ENCODE data around the gene ACD. TPM values are rescaled to one million over a fixed set of nuclear protein-coding genes. Genes with fewer than 3 reads are reported as not detected.
A peak's percentile ranks its signal among the peaks of the same experiment; 100 is the strongest.

ACD gene
- total and polyA plus RNA-seq, 3 donors from 2014 or later: 40.3 to 48.3 (median 44.7) TPM

DNA sequence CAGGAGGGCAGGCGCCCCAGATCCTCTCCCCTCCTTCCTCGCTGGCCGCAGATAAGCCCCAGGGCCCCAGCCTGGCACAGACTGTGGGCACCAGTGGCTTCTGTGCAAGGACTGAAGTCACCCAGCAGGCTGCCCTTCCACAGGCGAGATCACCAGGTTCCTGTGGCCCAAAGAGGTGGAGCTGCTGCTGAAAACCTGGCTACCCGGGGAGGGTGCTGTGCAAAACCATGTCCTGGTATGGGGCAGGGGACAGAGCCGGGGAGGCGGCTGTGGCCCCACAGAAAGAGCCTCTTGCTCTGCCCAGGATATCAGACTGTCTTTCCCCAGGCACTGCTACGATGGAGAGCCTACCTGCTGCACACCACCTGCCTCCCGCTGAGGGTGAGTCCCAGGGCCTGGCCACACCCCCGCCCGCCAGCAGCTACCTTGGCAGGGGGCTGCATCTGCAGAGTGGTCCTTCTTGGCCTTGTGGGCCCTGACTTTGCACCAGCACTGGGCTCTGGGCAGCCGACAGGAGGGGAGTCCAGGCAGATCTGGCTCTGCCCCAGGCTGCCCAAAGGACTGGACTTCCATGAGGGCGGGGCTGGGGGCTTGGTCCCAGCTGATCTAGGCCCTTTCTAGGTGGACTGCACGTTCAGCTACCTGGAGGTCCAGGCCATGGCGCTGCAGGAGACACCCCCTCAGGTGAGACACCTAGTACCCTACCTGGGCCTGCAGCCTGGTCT, 14.5 kb downstream of the ACD start:
- intact Hi-C loops (cut with DNase I; ENCODE audit: low total_unique reads): loop anchor here (10.0 kb wide), 1 partner anchor 101 kb away; no protein-coding TSS in a partner anchor
- Histone ChIP-seq H3K9me3 (no peaks in the 10 kb centered on the region), H3K27ac (no peak overlapping the region), H3K4me3 (peak overlapping the region in 1 of 2 donors; percentile 54), H3K27me3 (no peaks in the 10 kb centered on the region), H3K4me1 (peaks cover 3% of the 10 kb centered on the region), H3K36me3 (ENCODE audit: low read depth, missing control alignments) (no peaks in the 10 kb centered on the region)
- DNase-seq: no peak
- TF ChIP-seq POLR2A (IDR thresholded peaks at IDR 0.05): no peak
- TF ChIP-seq, protein P1, sequence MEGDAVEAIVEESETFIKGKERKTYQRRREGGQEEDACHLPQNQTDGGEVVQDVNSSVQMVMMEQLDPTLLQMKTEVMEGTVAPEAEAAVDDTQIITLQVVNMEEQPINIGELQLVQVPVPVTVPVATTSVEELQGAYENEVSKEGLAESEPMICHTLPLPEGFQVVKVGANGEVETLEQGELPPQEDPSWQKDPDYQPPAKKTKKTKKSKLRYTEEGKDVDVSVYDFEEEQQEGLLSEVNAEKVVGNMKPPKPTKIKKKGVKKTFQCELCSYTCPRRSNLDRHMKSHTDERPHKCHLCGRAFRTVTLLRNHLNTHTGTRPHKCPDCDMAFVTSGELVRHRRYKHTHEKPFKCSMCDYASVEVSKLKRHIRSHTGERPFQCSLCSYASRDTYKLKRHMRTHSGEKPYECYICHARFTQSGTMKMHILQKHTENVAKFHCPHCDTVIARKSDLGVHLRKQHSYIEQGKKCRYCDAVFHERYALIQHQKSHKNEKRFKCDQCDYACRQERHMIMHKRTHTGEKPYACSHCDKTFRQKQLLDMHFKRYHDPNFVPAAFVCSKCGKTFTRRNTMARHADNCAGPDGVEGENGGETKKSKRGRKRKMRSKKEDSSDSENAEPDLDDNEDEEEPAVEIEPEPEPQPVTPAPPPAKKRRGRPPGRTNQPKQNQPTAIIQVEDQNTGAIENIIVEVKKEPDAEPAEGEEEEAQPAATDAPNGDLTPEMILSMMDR (IDR thresholded peaks at IDR 0.05): no peak
- 85% methylated on average over 14 of the region's 15 CpGs; no CpG with 5 or more reads in 1 of the 2 donors for WGBS, 2 donors

DNA sequence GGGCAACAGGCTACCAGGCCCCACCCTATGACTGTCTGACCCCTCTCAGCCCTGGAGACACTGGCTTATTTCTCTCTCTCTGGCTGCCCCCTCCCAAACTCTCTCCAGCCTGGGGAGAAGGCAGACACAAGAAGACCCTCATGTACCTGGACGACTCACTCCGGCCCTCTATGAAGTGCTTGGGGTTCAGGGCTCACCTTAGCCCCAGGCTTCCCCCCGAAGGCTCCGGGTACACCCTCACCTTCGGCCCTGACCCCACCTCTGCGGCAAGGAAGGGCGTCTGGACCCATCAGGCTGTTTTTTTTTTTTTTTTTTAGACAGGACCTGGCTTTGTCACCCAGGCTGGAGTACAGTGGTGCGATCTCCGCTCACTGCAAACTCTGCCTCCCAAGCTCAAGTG, 16.0 kb downstream of the ACD start:
- H3K27me3 ChIP-seq: no peaks in the 10 kb centered on the region
- intact Hi-C loops (cut with DNase I; ENCODE audit: low total_unique reads): loop anchor here (10.0 kb wide), 1 partner anchor 99 kb away; no protein-coding TSS in a partner anchor
- TF ChIP-seq, protein P1 (IDR thresholded peaks at IDR 0.05): no peak
- TF ChIP-seq POLR2A (IDR thresholded peaks at IDR 0.05): no peak
- no peak overlapping the region for H3K27ac ChIP-seq
- no peak for DNase-seq
- no peak overlapping the region for H3K4me3 ChIP-seq
- no peaks in the 10 kb centered on the region for H3K9me3 ChIP-seq
- H3K4me1 ChIP-seq: peaks cover 3% of the 10 kb centered on the region
- H3K36me3 ChIP-seq (ENCODE audit: low read depth, missing control alignments): no peaks in the 10 kb centered on the region
- WGBS, 2 donors: 53 to 69% methylated on average over 9 of the region's 9 CpGs

DNA sequence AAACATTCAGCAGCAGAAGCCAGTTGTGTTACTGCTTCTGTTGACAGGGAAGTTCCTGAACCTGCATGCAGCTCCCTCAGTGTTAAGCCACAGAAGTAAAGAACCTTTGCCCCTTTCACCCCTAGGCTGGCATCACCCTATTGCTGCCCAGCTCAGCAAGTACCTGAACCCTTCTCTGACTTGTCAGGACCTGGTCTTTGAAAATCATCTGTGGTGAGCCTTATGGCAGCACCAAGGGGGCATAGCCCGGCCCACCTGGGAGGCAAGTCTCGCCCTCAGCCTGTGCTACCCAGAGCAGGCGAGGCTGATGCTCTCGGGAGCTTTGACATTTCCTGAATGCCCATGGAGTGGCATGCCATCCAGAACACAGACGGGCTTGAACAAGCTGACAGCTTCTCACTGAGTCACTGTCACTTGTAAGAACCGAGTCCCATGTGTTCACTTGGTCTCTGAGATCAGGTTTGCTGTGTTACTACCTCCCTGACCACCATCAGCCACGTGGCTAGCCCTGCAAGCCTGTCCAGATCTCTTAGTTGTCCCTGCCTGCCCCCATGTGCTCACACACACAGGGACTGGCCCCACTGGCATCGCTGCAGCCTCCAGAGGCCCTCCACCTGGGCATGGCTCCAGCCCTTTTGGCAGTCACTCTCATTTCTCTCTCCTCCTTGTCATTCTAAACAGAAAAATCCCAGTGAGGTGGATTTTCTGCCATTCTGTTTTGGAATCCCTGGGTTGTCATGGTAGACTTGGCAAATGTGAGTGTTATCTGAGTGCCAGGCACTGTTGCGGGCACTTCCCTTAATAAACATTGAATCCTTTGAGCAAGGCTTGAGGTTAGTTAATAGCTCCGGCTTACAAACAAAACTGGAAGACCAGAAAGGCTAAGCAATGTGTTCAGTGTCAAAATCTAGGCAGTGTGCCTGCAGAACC, 18.0 kb downstream of the ACD start:
- Histone ChIP-seq H3K9me3 (no peaks in the 10 kb centered on the region), H3K27ac (no peak overlapping the region), H3K36me3 (ENCODE audit: low read depth, missing control alignments) (no peaks in the 10 kb centered on the region), H3K4me3 (no peak overlapping the region), H3K4me1 (no peaks in the 10 kb centered on the region), H3K27me3 (no peaks in the 10 kb centered on the region)
- DNase-seq: peak; percentile 73
- intact Hi-C loops (cut with DNase I; ENCODE audit: low total_unique reads): loop anchor here (10.0 kb wide), 1 partner anchor 97 kb away; no protein-coding TSS in a partner anchor
- TF ChIP-seq POLR2A (IDR thresholded peaks at IDR 0.05): no peak
- TF ChIP-seq, protein P1 (IDR thresholded peaks at IDR 0.05): no peak
- WGBS, 2 donors: 44 to 61% methylated on average over 4 to 10 of the region's 10 CpGs

DNA sequence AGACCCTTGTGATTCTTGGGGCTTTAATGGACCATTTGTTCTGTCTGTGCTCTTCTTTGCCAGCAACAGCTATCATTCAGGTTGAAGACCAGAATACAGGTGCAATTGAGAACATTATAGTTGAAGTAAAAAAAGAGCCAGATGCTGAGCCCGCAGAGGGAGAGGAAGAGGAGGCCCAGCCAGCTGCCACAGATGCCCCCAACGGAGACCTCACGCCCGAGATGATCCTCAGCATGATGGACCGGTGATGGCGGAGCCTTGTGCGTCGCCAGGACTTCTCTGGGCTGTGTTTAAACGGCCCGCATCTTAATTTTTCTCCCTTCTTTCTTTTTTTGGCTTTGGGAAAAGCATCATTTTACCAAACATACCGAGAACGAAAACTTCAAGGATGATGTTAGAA, 22.4 kb downstream of the ACD start:
- Histone ChIP-seq H3K4me1 (peaks cover 2% of the 10 kb centered on the region), H3K27me3 (no peaks in the 10 kb centered on the region), H3K27ac (no peak overlapping the region), H3K36me3 (ENCODE audit: low read depth, missing control alignments) (no peaks in the 10 kb centered on the region), H3K4me3 (no peak overlapping the region), H3K9me3 (no peaks in the 10 kb centered on the region)
- intact Hi-C loops (cut with DNase I; ENCODE audit: low total_unique reads): no loop called here
- 87 to 90% methylated on average over 12 of the region's 12 CpGs for WGBS, 2 donors
- TF ChIP-seq, protein P1 (IDR thresholded peaks at IDR 0.05): no peak
- TF ChIP-seq POLR2A (IDR thresholded peaks at IDR 0.05): no peak
- no peak for DNase-seq

All from testis (tissue), 3 donors.